NCI-H1436 treated with DMSO at 0.1 percent for 48 hours (cell line): Measurements from ENCODE around the gene GID8.

Experiments
- DNase-seq: peaks from one replicate; lab custom pipeline; 2025; lab: John Stamatoyannopoulos, UW

The GID8 gene

GRCh38 chr20:62938105-62938888, at the start of gene GID8:
TSS of gene GID8 (plus strand) at chr20:62938147. CDS start at chr20:62941503, 3,356 bp downstream.
- no peak for DNase-seq

- no peak for DNase-seq
Observed at GRCh38 chr20:62888406-62888805, 49.5 kb upstream of the GID8 start.

GRCh38 chr20:62888910-62889309, 49.0 kb upstream of the GID8 start:
- DNase-seq = no peak

GRCh38 chr20:62889411-62889810, 48.5 kb upstream of the GID8 start:
- no peak for DNase-seq

GRCh38 chr20:62889871-62890270, 48.1 kb upstream of the GID8 start:
- no peak for DNase-seq

- DNase-seq = no peak
Observed at GRCh38 chr20:62890444-62890843, 47.5 kb upstream of the GID8 start.

- DNase-seq = no peak
Observed at GRCh38 chr20:62891111-62891510, 46.8 kb upstream of the GID8 start.

- DNase-seq = no peak
Observed at GRCh38 chr20:62892348-62893304, 45.3 kb upstream of the GID8 start.

GRCh38 chr20:62893700-62894099, 44.2 kb upstream of the GID8 start:
- no peak for DNase-seq

GRCh38 chr20:62894261-62894660, 43.7 kb upstream of the GID8 start:
- no peak for DNase-seq

- no peak for DNase-seq
Observed at GRCh38 chr20:62895539-62895938, 42.4 kb upstream of the GID8 start.

GRCh38 chr20:62896526-62896925, 41.4 kb upstream of the GID8 start:
- no peak for DNase-seq

- DNase-seq = no peak
Observed at GRCh38 chr20:62897666-62898065, 40.3 kb upstream of the GID8 start.

- DNase-seq = no peak
Observed at GRCh38 chr20:62898093-62898964, 39.6 kb upstream of the GID8 start.

- DNase-seq = no peak
Observed at GRCh38 chr20:62898970-62899632, 38.8 kb upstream of the GID8 start.

GRCh38 chr20:62899633-62900051, 38.3 kb upstream of the GID8 start:
- no peak for DNase-seq

GRCh38 chr20:62900052-62900691, 37.8 kb upstream of the GID8 start:
- peak; percentile 20 for DNase-seq

- DNase-seq = no peak
Observed at GRCh38 chr20:62900692-62901584, 37.0 kb upstream of the GID8 start.

- no peak for DNase-seq
Observed at GRCh38 chr20:62901891-62902290, 36.1 kb upstream of the GID8 start.
